ENCODE results near the gene HAPSTR1.
A peak's percentile ranks its signal among the peaks of the same experiment; 100 is the strongest.
"Not testable (repeated sequence)": the region's sequence is repeated elsewhere in the genome, so short reads cannot be mapped to it uniquely, and the experiment has no call there.

The HAPSTR1 gene, protein sequence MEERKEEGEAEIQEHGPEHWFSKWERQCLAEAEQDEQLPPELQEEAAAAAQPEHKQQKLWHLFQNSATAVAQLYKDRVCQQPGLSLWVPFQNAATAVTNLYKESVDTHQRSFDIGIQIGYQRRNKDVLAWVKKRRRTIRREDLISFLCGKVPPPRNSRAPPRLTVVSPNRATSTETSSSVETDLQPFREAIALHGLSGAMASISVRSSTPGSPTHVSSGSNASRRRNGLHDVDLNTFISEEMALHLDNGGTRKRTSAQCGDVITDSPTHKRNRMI

DNA sequence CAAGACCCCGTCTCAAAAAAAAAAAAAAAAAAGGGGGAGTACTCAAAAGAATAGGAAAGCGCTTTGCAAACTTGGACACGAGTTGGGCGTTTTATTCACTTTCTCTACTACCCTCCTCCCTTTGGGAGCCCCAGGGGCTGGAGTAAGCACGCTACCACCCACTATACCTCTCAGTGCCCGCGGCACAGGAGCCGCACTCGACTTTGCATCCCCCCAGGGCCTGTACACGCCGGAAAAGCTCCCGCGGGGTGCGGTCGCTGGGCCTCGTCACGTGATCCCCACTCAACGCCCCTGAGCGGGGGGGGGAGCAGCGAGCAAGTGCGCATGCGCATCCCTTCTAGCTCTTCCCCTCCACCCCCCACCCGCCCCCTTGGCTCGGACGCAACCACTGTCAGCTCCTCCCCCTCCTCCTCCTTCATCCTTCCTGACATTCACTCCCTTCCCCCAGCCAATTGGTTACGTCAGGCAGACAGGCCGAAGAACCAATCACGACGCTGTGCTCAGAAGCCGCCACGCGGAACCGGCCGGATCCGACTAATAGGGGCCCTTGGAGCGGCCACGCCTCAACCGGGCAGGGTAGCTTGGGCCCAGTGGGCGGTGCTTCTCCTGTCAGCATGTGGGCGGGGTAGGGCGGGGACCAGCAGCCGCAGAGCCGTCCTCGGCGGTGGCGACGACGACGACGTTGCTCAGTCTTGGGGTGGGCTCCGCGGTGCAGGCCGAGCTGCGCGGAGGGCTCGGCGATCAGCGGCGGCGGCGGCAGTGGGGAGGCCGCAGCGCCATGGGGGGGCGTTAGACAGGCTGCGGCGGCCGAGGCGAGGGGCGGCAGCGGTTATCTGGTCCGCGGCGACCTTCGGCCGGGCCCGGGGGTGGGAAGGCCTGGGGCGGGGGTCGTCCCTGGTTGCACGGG, at the start of gene HAPSTR1:
TSS of gene HAPSTR1 (plus strand) at position 685 of the 907 bp plus-strand sequence. CDS start 401 bp downstream, outside the sequence.
- DNase-seq: peak; percentile 100

DNA sequence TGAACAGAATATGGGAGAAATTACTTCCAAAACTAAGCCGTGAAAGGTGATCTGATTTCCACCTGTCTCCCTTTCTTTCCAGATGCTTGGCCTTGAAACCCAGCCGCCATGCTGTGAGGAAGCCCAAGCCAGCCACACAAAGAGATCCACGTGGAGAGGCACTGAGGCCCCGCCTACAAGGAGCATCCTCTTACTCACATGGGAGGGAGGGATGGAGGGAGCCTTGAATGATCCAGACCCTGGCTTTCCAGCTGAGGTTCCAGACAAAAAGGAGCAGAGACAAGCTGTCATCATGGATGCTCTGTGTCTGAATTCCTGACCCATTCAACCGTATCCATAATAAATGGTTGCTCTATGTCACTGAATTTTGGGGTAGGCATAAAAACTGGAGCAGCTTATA, 48.9 kb upstream of the HAPSTR1 start:
- no peak for DNase-seq

DNA sequence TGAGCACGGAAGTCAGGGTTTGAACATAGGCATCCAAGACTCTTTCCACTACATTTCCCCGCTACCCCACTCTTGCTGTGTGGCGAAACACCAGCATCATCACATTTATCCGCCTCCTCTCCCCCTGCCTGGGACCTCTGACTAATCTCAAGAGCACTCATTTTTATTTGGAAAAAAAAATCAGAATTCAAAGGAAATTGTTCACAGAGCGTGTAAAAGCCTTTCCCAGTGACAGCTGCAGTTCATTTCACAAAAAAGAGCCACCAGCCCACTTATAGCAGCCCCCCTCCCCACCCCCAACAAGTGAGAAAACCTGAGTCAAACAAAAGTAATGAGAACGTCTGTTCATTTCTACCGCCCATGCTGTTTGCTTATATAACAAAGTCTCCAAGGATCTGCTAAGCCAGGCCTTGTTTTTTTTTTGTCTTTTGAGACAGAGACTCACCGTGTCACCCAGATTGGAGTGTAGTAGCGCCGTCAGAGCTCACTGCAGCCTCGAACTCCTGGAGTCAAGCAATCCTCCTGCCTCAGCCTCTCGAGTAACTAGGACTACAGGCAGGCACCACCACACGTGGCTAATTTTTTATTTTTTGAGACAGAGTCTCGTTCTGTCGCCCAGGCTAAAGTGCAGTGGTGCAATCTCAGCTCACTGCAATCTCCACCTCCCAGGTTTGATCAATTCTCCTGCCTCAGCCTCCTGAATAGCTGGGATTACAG, 48.3 kb upstream of the HAPSTR1 start:
- peak; percentile 13 for DNase-seq

DNA sequence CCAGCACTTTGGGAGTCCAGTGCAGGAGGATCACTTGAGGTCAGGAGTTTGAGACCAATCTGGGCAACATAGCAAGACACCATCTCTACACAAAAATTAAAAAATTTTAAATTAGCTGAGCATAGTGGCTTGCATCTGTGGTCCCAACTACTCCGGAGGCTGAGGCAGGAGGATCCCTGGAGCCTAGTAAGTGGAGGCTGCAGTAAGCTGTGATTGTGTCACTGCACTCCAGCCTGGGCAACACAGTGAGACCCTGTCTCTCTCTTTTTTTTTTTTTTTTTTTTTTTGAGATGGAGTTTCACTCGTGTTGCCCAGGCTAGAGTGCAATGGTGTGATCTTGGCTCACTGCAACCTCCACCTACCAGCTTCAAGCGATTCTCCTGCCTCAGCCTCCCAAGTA, 45.9 kb upstream of the HAPSTR1 start:
- not testable (repeated sequence) for DNase-seq

DNA sequence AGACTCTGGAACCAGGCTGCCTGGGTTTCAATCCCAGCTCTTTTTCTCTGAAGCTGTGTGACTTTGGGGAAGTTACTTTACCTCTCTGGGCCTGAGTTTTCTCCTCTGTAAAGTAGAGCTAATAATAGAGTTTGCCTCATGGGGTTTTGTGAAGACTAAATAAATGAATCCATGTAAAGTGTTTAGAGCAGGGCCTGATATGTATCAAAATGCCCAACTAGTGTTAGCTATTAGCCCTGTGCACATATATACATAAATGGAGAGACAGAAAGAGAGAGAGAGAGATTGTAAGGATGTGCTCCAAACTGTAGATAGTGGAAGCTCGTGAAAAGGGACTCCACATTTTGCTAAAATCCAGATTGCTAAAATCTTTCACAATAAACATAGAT, 44.8 kb upstream of the HAPSTR1 start:
- DNase-seq: no peak

DNA sequence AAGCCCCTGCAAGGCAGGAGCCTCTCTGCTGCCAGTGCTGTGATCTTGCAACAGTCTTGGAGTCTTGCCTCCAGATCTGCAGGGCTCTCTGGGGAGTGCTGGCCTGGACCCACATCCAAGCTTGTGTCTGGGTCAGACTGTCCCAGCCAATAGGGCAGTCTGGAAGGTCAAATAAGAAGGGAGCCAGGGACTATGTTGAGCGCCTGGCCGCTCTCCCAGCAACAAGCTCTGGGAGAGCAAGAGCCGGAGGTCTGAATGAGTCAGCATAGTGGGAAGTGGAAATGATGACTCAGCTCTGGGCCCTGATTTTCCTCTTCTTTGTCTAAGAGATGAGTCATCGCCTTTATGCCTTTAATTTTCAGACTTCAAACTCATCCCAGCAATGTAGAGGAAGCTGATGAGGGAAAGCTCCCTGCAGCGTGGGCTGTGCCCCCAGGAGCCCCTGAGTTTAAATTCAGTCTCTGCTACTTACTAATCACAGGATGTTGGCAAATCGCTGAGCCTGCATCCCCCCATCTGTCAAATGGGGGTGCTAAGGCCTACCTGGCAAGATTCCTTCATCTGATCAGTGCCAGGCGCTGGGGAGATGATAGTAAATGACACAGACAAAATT, 43.6 kb upstream of the HAPSTR1 start:
- peak; percentile 42 for DNase-seq

DNA sequence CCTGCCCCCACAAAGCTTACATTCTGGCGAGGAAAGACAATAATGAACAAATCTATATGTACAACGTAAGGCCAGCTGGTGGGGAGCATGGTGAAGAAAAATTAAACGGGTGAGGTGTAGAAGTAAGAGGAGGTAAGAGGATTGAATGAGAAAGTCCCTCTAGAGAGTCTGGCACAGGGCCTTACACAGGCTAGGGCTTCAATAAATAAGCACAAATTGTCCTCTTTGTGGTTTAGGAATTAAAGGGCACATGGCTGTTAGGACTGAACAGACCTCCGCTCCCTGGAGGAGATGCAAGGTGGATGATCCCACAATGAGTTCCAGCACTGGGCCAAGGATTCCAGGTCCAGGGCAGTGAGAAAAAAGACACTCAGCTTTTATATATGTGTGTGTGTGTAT, 43.1 kb upstream of the HAPSTR1 start:
- DNase-seq: no peak

DNA sequence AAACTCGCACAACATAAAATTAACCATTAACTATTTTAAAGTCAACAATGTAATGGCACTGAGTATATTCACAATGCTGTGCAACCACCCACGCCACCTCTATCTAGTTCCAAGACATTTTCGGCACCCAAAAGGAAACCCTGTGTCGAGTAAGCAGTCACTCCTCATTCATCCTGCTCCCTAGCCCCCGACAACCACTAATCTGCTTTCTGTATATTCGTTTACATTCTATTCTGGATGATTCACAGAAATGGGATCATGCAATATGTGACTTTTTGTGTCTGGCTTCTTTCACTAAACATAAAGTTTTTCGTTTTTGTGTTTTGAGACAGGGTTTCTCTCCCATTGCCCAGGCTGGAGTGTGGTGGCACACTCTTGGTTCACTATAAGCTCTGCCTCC, 42.2 kb upstream of the HAPSTR1 start:
- DNase-seq: no peak

DNA sequence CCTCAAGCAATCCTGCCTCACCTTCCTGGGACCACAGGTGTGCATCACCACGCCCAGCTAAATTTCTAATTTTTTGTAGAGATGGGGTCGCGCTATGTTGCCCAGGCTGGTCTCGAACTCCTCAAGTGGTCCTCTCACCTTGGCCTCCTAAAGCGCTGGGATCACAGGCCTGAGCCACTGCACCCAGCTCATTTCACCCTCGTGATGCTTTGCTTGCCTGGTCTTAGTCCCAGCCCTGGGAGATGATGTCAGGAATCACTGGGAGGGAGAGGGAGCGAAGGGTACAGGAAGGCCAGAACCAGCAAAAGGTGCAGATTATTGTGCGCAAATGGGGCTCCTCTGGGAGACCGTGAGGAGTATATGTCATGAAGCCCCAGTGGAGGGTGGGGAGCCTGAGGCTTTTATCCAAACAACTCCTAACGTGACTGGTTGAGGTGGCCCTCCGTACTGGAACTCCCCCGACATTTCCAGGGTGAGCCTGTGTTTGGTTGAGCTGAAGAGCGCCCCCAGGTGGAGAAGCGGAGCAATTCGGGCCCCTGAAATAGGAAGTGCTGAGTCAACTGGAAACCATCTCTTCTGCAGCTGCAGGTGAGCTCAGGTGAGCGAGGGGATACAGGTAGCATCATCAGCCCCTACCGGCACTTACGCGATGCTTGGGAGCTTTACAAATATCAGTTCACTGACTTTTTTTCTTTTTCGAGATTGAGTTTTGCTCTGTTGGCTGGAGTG, 41.2 kb upstream of the HAPSTR1 start:
- no peak for DNase-seq

DNA sequence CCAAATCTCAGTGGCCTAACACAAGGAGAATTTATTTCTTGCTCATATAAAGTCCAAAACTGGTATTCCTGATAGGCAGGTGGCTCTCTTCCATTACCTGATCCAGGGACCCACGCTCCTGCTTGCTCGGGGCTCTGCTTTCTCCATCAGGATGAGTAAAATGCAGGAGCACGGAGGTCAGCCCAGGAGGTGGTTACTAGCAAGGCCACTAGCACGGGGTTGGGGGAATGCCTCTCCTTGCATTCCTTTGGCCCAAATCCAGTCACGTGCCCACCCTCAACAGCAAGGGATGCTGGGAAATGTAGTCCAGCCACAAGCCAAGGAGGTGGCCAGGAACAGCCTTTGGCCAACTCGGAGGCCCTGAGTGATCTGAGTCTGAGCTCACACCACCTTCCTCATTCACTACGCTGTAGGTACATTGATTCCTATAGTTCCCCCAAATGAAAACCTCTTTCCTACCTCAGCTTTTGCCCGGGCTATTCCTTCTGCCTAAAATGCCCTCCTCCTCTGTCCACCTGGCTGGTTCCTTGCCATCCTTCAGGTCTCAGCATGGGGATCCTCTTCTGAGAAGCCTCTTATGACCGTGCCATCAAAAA, 38.3 kb upstream of the HAPSTR1 start:
- DNase-seq: no peak

DNA sequence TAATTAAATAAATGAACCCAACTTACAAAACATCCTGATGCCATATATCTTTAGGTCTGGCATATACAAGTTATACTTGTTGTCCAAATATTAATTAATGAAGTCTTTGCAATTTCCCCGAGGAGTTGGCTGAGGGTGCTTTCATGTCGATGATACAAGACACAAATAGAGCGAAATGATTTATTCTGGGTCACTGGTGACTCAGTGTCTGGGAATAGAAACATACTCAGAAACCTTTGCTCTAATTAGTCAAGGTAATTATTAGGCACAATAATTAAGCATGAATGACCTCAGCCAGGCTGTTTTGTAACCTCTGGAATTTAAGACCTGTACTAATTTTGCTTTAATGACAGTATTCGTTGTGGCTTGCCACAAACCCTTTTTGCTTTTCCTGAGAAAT, 37.0 kb upstream of the HAPSTR1 start:
- DNase-seq: no peak

DNA sequence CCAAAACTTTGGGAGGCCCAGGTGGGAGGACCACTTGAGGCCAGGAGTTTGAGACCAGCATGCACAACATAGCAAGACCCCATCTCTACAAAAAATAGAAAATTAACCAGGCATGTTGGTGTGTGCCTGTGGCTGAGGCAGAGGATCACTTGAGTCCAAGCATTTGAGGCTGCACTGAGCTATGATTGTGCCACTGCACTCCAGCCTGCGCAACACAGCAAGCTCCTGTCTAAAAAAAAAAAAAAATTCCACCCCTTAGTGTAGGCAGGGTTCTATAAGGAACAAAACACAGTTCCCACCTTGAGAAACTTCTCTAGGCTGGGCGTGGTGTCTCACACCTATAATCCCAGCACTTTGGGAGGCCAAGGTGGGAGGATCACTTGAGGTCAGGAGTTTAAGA, 36.3 kb upstream of the HAPSTR1 start:
- no peak for DNase-seq

DNA sequence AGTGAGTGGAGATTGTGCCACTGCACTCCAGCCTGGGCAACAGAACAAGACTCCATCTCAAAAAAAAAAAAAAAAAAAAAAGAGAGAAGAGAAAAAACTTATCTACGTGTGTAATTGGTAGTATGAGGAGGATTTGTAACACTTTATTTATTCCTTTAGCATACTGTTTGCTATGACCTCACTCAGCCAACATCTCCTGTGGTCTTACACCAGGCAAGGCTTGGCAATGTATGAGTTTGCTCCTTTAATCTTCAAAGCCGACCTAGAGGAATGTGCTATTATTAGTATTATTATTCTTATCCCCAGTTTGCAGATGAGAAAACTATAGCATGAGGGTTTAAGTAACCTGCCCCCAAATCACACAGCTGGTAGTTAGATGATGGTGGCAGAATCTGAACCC, 35.8 kb upstream of the HAPSTR1 start:
- no peak for DNase-seq

DNA sequence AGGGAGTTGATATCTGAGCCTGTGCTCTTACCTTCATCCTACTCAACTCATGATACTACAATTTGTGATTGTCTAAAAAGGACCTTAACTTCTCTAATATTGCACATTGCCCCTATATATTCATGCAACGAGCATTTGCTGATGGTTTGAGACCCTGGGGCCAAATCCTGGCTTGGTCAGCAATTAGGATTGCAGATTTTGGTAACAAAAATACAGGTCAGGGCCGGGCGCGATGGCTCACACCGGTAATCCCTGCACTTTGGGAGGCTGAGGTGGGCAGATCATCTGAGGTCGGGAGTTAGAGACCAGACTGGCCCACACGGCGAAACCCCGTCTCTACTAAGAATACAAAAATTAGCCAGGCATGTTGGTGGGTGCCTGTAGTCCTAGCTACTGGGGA, 35.4 kb upstream of the HAPSTR1 start:
- DNase-seq: no peak

DNA sequence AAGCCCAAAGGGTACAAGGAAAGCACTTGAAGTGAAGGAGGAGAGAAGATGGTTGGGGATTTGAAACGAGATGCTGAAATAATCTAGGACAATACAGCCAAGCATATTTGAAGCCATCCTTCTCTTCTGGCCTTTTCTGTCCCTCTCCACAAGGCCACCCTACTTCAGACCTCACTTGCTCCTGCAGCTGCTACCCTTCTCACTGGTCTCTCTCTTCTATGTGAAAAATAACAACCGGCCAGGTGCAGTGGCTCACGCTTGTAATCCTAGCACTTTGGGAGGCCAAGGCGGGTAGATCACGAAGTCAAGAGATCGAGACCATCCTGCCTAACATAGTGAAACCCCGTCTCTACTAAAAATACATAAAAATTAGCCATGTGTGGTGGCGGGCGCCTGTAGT, 33.2 kb upstream of the HAPSTR1 start:
- no peak for DNase-seq

DNA sequence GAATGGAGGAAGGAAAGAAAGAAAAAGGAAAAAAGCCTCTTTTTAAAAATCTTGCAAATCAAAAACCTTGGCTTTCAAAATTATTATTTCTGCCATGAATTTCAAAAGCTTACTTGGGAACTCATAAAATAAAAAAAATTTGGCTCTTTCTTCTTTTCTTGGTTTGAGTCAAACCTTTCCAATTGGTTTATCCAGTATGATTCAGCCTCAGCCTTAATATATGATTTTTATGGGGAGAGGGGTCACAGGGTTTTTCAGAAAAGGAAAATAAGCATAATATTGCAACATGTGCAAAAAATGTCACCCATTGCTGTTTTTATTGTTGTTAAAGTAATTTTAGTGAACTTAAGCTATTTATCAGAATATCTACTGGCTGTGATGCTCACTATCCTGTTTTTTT, 31.2 kb upstream of the HAPSTR1 start:
- no peak for DNase-seq

DNA sequence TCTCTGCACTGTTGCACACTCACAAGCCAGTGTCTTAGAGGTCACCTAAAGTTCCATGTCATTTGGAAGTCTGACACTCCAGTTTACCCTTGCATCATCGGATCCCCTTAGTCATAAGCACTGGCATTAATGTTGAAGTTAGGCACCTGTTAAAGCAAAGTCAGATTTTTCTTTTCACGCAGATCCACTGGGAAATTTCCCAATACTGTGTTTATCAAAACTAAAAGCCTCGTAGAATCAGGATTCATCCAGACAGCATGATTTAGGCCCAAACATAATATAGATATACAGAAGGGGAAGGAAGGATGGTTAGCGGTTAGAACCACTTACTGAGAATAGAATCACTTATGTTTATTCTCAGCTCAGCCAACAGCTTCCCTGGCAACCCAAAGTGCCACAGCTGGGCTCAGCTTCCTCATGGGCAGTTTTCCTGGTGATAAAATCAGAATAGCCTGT, 30.1 kb upstream of the HAPSTR1 start:
- DNase-seq: no peak

DNA sequence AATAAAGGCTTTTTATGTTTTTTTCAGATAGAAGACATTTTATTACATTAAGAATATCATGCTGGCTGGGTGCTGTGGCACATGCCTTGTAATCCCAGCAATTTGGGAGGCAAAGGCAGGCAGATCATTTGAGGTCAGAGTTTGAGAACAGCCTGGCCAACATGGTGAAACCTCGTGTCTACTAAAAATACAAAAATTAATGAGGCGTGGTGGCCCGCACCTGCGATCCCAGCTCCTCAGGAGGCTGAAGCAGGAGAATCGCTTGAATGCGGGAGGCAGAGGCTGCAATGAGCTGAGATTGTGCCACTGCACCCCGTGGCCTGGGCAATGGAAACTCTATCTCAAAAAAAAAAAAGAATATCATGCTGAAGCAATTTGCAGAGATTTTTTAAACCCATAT, 29.1 kb upstream of the HAPSTR1 start:
- no peak for DNase-seq

DNA sequence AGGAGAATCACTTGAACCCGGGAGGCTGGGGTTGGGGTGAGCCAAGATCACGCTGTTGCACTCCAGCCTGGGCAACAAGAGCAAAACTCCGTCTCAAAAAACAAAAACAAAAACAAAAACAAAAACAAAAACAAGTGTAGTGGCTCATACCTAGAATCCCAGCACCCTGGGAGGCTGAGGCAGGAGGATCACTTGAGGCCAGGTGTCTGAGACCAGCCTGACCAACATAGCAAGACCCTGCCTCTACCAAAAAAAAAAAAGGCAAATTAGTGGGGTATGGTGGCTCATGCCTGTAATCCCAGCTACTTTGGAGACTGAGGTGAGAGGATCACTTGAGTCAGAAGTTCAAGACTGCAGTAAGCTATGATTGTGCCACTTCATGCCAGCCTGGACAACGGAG, 26.4 kb upstream of the HAPSTR1 start:
- DNase-seq: no peak

DNA sequence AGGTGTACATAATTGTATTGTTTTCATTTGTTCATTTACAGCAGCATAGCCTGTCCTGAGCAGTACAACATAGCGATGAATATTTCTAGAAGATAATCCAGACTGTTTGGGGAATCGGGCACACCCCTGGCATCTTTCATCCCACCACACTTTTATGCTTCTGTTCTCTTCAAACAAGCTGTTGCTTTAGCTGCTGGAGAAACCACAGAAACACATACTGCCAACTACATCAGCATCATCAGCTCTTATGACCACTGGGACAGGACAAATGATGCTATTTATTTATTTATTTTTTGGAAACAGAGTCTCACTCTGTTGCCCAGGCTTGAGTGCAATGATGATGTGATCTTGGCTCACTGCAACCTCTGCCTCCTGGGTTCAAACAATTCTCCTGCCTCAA, 22.6 kb upstream of the HAPSTR1 start:
- DNase-seq: no peak

DNA sequence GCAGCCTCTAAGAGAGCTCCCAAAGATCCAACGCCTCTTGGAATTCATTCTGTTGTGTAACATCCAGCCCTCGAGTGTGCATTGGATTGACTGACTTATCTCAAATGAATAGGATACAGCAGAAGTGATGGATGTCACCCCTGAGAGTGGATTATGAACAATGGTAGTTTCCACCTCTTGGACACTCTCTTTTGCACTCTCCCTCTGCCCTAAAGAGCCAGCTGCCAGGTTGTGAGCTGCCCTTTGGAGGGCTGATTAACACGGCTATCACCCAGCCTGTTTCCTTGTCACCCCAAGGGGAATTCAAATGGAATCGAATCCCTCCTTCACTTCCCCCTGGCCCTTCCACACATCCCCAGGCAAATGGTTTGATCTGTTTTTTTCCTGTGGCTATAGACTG, 21.2 kb upstream of the HAPSTR1 start:
- DNase-seq: no peak

DNA sequence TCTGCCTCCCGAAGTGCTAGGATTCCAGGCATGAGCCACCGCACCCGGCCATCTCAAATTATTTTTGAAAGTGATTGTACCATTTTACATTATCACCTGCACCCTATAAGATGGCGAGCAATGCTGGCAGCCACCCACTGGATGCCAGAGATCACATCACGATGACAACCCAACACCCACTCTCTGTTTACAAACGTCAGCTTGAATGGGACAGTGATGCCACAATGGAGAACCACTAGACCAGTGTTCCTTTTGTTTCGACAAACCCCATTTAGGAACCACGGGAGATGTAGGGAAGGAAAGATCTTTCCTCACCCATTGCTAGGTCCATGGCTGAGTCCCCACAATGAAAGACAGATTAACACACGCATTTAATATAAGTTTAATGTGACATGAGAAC, 20.1 kb upstream of the HAPSTR1 start:
- DNase-seq: no peak
